Activated B cell treated with CpG ODN at 0.5 μM for 24 hours (primary cell): ENCODE data around the gene GTPBP1. TPM values are rescaled to one million over a fixed set of nuclear protein-coding genes. Genes with fewer than 3 reads are reported as not detected.

ENCODE experiments used
- ATAC-seq: fragments of 200-7000 bp; cut with Tn5 transposase; one replicate; pipeline ENCODE4 v1.10.0; 2021; ENCODE audit warnings: low read depth, mild to moderate bottlenecking, moderate library complexity
- CTCF ChIA-PET: fragments of 350-600 bp; sonication (Branson Sonifier 250); formaldehyde crosslinking; loops from one replicate; lab custom pipeline; 2021; ENCODE audit warnings: antibody characterized with exemption; lab: Charles Lee
- POLR2A ChIA-PET: fragments of 350-600 bp; sonication (Branson Sonifier 250); formaldehyde crosslinking; loops from one replicate; lab custom pipeline; 2021; ENCODE audit warnings: antibody characterized with exemption; lab: Charles Lee
- DNase-seq: peaks from one replicate; pipeline ENCODE4 v3.0.0; 2022
- H3K27ac Mint-ChIP-seq: one replicate; pipeline ENCODE4 v1.8.0; 2020; ENCODE audit warnings: mixed read lengths
- H3K27me3 Mint-ChIP-seq: one replicate; pipeline ENCODE4 v1.8.0; 2021; ENCODE audit warnings: mixed read lengths
- H3K36me3 Mint-ChIP-seq: one replicate; pipeline ENCODE4 v1.8.0; 2021; ENCODE audit warnings: low read depth, mixed read lengths
- H3K4me1 Mint-ChIP-seq: one replicate; pipeline ENCODE4 v1.8.0; 2021; ENCODE audit warnings: mixed read lengths
- H3K4me3 Mint-ChIP-seq: one replicate; pipeline ENCODE4 v1.8.0; 2020; ENCODE audit warnings: mild to moderate bottlenecking, mixed read lengths
- H3K9me3 Mint-ChIP-seq: one replicate; pipeline ENCODE4 v1.8.0; 2020; ENCODE audit warnings: mixed read lengths
- CTCF ChIP-seq: fragments of 200-600 bp; IDR thresholded peaks from one replicate; pipeline ENCODE4 v1.8.0; 2022; ENCODE audit warnings: antibody characterized with exemption, mild to moderate bottlenecking
- intact Hi-C: fragments of 100-400 bp; cut with micrococcal nuclease; formaldehyde crosslinking; loops from one replicate; pipeline ENCODE4 v1.15.1; 2024
- total RNA-seq: library from RNA; stranded (reverse); gene quantifications from 2 replicates; pipeline ENCODE4 v1.2.3, GENCODE V29; 2022

GTPBP1 gene
- total RNA-seq, 1 donor from 2014 or later: 103 TPM

- ChIA-PET POLR2A (interaction anchor here (0.7 to 5.7 kb wide), 2 partner anchors 17 to 45 kb away, joined by 3 to 37 read pairs; partner anchors contain the start of gene GTPBP1), CTCF (no interaction called here)
- intact Hi-C loops: no loop called here
- Mint-ChIP-seq H3K27ac (peak overlapping the region; percentile 65), H3K4me1 (peaks cover 52% of the 10 kb centered on the region), H3K36me3 (peaks cover 73% of the 10 kb centered on the region), H3K9me3 (no peaks in the 10 kb centered on the region), H3K4me3 (no peak overlapping the region), H3K27me3 (no peaks in the 10 kb centered on the region)
- DNase-seq: no peak
- ATAC-seq: no peak
- no peak for TF ChIP-seq CTCF
These were observed 44.4 kb downstream of the GTPBP1 start for GRCh38 chr22:38750104-38750503.

- no peak for DNase-seq
- no peak for ATAC-seq
- POLR2A ChIA-PET: interaction anchor here (0.7 to 5.7 kb wide), 5 partner anchors 8 to 69 kb away, joined by 3 to 37 read pairs (median 12); partner anchors contain the start of genes GTPBP1 and TOMM22
- CTCF ChIA-PET: interaction anchor here (2.0 kb wide), 1 partner anchor 17 kb away, joined by 6 read pairs; no protein-coding TSS in a partner anchor
- no peak for TF ChIP-seq CTCF
- Mint-ChIP-seq H3K9me3 (no peaks in the 10 kb centered on the region), H3K4me3 (no peak overlapping the region), H3K27ac (peak overlapping the region; percentile 99), H3K27me3 (no peaks in the 10 kb centered on the region), H3K36me3 (peaks cover 69% of the 10 kb centered on the region), H3K4me1 (peaks cover 53% of the 10 kb centered on the region)
- intact Hi-C loops: no loop called here
These were observed 44.9 kb downstream of the GTPBP1 start for GRCh38 chr22:38750638-38751037.

- no peak for DNase-seq
- H3K27me3 Mint-ChIP-seq: no peaks in the 10 kb centered on the region
- POLR2A ChIA-PET: interaction anchor here (0.8 to 5.7 kb wide), 7 partner anchors 9 to 1293 kb away, joined by 3 to 37 read pairs (median 11); partner anchors contain the start of genes GTPBP1, RPL3 and TOMM22
- ATAC-seq: no peak
- CTCF ChIA-PET: interaction anchor here (1.0 to 2.0 kb wide), 4 partner anchors 10 to 26 kb away, joined by 3 to 7 read pairs (median 5); no protein-coding TSS in a partner anchor
- intact Hi-C loops: no loop called here
- no peak for TF ChIP-seq CTCF
- H3K27ac Mint-ChIP-seq: peak overlapping the region; percentile 99
- peak overlapping the region; percentile 82 for H3K4me3 Mint-ChIP-seq
- H3K36me3 Mint-ChIP-seq: peaks cover 65% of the 10 kb centered on the region
- H3K4me1 Mint-ChIP-seq: peaks cover 53% of the 10 kb centered on the region
- H3K9me3 Mint-ChIP-seq: no peaks in the 10 kb centered on the region
These were observed 45.3 kb downstream of the GTPBP1 start for GRCh38 chr22:38751066-38751421.

GRCh38 chr22:38751422-38752346 is 45.9 kb downstream of the GTPBP1 start:
- H3K27me3 Mint-ChIP-seq: no peaks in the 10 kb centered on the region
- POLR2A ChIA-PET: interaction anchor here (0.6 to 5.7 kb wide), 15 partner anchors 9 to 1293 kb away, joined by 3 to 37 read pairs (median 4); partner anchors contain the start of genes CBY1, GTPBP1, RPL3 and TOMM22
- intact Hi-C loops: no loop called here
- TF ChIP-seq CTCF: no peak
- H3K36me3 Mint-ChIP-seq: peaks cover 58% of the 10 kb centered on the region
- peak; percentile 49 for ATAC-seq
- H3K4me3 Mint-ChIP-seq: peak overlapping the region; percentile 82
- no peaks in the 10 kb centered on the region for H3K9me3 Mint-ChIP-seq
- CTCF ChIA-PET: interaction anchor here (1.0 to 2.0 kb wide), 5 partner anchors 11 to 27 kb away, joined by 3 to 7 read pairs (median 4); no protein-coding TSS in a partner anchor
- peak; percentile 61 for DNase-seq
- peaks cover 57% of the 10 kb centered on the region for H3K4me1 Mint-ChIP-seq
- peak overlapping the region; percentile 99 for H3K27ac Mint-ChIP-seq
